GM15510 (cell line): ENCODE measurements around the gene CD86.

Experiments used
- POLR2A ChIP-seq: IDR thresholded peaks from 3 replicates; pipeline ENCODE4 v1.6.1; 2011; ENCODE audit warnings: borderline replicate concordance; ENCODE audit not compliant: insufficient read length; ENCODE audit errors: extremely low read depth

CD86 gene

DNA sequence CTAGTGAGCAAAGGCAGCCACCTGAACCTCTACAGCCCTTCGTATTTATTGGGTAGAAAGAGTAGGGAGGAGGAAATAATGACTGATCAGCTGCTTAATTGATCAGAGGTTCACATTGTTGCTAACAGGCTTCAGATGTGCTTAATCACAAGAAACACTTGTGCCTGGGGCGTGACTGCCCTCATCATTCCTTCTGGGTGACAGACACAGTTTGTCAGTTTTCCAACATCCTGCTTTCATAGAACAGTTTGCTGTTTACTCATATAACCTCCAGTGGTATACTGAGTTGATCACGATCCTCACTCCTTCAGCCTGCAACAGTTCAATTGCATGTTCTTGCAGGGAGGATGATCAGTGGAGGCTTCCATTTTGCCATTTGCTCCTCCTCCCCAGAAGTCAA lies 114.7 kb downstream of the CD86 start:
- no peak for TF ChIP-seq POLR2A
